DMS79 (cell line): Measurements from ENCODE around the gene TRERF1.
"Not testable (repeated sequence)": the region's sequence is repeated elsewhere in the genome, so short reads cannot be mapped to it uniquely, and the experiment has no call there.

Experiments used
- DNase-seq: peaks from one replicate; lab custom pipeline; 2025; lab: John Stamatoyannopoulos, UW

Gene TRERF1

GRCh38 chr6:42449917-42450476, 1.7 kb downstream of the TRERF1 start:
- no peak for DNase-seq

- DNase-seq, result no peak
These were observed 2.6 kb downstream of the TRERF1 start for GRCh38 chr6:42448927-42449659.

GRCh38 chr6:42448391-42448790, 3.3 kb downstream of the TRERF1 start:
- no peak for DNase-seq

- DNase-seq, result no peak
These were observed 4.7 kb downstream of the TRERF1 start for GRCh38 chr6:42446996-42447395.

- DNase-seq, result no peak
These were observed 5.4 kb downstream of the TRERF1 start for GRCh38 chr6:42446370-42446769.

GRCh38 chr6:42445955-42446354, 5.8 kb downstream of the TRERF1 start:
- not testable (repeated sequence) for DNase-seq

GRCh38 chr6:42443312-42444060, 8.2 kb downstream of the TRERF1 start:
- DNase-seq, result no peak

- no peak for DNase-seq
These were observed 10.0 kb downstream of the TRERF1 start for GRCh38 chr6:42441697-42442081.

GRCh38 chr6:42440778-42441696, 10.7 kb downstream of the TRERF1 start:
- DNase-seq, result no peak

- no peak for DNase-seq
These were observed 11.7 kb downstream of the TRERF1 start for GRCh38 chr6:42440027-42440426.

- no peak for DNase-seq
These were observed 14.9 kb downstream of the TRERF1 start for GRCh38 chr6:42436825-42437224.

- no peak for DNase-seq
These were observed 17.5 kb downstream of the TRERF1 start for GRCh38 chr6:42434237-42434636.

- DNase-seq, result no peak
These were observed 18.3 kb downstream of the TRERF1 start for GRCh38 chr6:42433409-42433808.

- DNase-seq, result no peak
These were observed 19.8 kb downstream of the TRERF1 start for GRCh38 chr6:42431877-42432276.

- no peak for DNase-seq
These were observed 20.4 kb downstream of the TRERF1 start for GRCh38 chr6:42431356-42431755.

- DNase-seq, result no peak
These were observed 21.9 kb downstream of the TRERF1 start for GRCh38 chr6:42429836-42430235.

- DNase-seq, result no peak
These were observed 22.6 kb downstream of the TRERF1 start for GRCh38 chr6:42429042-42429585.

- no peak for DNase-seq
These were observed 23.2 kb downstream of the TRERF1 start for GRCh38 chr6:42428326-42429041.

- DNase-seq, result no peak
These were observed 23.9 kb downstream of the TRERF1 start for GRCh38 chr6:42427871-42428270.

- no peak for DNase-seq
These were observed 25.5 kb downstream of the TRERF1 start for GRCh38 chr6:42426191-42426590.

- no peak for DNase-seq
These were observed 26.7 kb downstream of the TRERF1 start for GRCh38 chr6:42424906-42425474.
